Osteoblast (primary cell): Measurements from ENCODE around the gene BNC1. TPM values are rescaled to one million over a fixed set of nuclear protein-coding genes. Genes with fewer than 3 reads are reported as not detected.
"Not testable (repeated sequence)": the region's sequence is repeated elsewhere in the genome, so short reads cannot be mapped to it uniquely, and the experiment has no call there.

Experiments
- DNase-seq: peaks from one replicate; pipeline ENCODE4 v3.0.0; 2011; ENCODE audit warnings: low spot score, mixed read lengths; ENCODE audit not compliant: insufficient read length; ENCODE audit errors: missing footprints
- H2AFZ ChIP-seq: 2 replicates; pipeline ENCODE4 v1.6.0; 2011; ENCODE audit warnings: mild to moderate bottlenecking, low read length
- H3K27ac ChIP-seq: 2 replicates; pipeline ENCODE4 v1.5.1; 2011; ENCODE audit warnings: mild to moderate bottlenecking, low read depth, low read length, moderate library complexity
- H3K27me3 ChIP-seq: 2 replicates; pipeline ENCODE4 v1.6.0; 2012; ENCODE audit warnings: mild to moderate bottlenecking, control low read depth, inconsistent platforms, low read length, moderate library complexity; ENCODE audit not compliant: insufficient read depth
- H3K36me3 ChIP-seq: 2 replicates; pipeline ENCODE4 v1.5.1; 2011; ENCODE audit warnings: mild to moderate bottlenecking, low read length, control low read depth, moderate library complexity; ENCODE audit not compliant: insufficient read depth
- H3K4me1 ChIP-seq: 2 replicates; pipeline ENCODE4 v1.5.1; 2011; ENCODE audit warnings: mild to moderate bottlenecking, low read length, control low read depth, moderate library complexity; ENCODE audit not compliant: insufficient read depth
- H3K4me2 ChIP-seq: 2 replicates; pipeline ENCODE4 v1.6.0; 2011; ENCODE audit warnings: mild to moderate bottlenecking, low read length; ENCODE audit not compliant: insufficient read depth
- H3K4me3 ChIP-seq: fragments of 200-600 bp; sonication (generic); 3 replicates; pipeline ENCODE4 v1.5.1; 2012; ENCODE audit warnings: mild to moderate bottlenecking, low read length, inconsistent platforms; ENCODE audit not compliant: insufficient read depth
- H3K79me2 ChIP-seq: 2 replicates; pipeline ENCODE4 v1.6.0; 2012; ENCODE audit warnings: mild to moderate bottlenecking, low read length, control low read depth, inconsistent platforms; ENCODE audit not compliant: insufficient read depth
- H3K9me3 ChIP-seq: 2 replicates; pipeline ENCODE4 v1.5.1; 2011; ENCODE audit warnings: low read depth, low read length, control low read depth
- H4K20me1 ChIP-seq: 2 replicates; pipeline ENCODE4 v1.6.0; 2012; ENCODE audit warnings: mild to moderate bottlenecking, low read length, control low read depth; ENCODE audit not compliant: insufficient read depth
- total RNA-seq: library from RNA; depleted of rRNA; stranded (reverse); fragments of >200 nt; gene quantifications from 2 replicates; pipeline ENCODE4 v1.2.3, GENCODE V29; 2012
- TF ChIP-seq, protein P1 (sequence below): IDR thresholded peaks from 2 replicates; pipeline ENCODE4 v1.5.1; 2011; ENCODE audit warnings: mild to moderate bottlenecking, low read depth, low read length, moderate library complexity; ENCODE audit errors: extremely low read depth

The BNC1 gene
- total RNA-seq, 1 donor = 3.3 TPM

DNA sequence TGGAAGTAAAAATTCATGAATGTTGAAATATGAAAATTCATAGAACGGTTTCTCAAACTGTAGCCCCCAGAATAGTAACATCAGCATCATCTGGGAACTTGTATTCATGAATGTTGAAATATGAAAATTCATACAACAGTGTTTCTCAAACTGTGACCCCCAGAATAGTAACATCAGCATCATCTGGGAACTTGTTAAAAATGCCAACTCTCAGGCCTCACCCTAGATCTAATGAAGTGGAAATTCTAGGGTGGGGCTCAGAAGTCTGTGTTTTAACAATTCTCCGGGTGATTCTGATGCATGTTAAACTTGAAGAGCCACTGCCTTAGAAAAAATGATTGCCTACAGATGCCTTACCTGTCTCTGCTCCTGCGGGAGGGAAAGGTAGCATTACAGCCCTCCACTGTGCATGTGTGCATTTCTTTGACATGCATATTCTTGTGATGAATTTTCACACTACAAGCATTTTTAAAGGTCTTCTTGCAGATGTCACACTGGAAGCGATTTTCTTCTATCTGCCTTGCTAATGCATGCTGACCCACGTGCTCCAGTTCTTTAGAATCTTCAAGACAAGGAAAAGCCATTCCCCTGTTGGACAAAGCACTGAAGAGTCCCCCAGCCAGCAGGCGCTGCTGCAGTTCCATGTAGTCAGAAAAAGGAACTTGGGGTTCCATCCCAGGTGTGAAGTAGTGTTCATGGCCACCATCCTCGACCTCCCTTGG is 21.7 kb downstream of the BNC1 start:
- H3K79me2 ChIP-seq = no peaks in the 10 kb centered on the region
- H3K36me3 ChIP-seq = peaks cover 49% of the 10 kb centered on the region
- H3K9me3 ChIP-seq = no peaks in the 10 kb centered on the region

DNA sequence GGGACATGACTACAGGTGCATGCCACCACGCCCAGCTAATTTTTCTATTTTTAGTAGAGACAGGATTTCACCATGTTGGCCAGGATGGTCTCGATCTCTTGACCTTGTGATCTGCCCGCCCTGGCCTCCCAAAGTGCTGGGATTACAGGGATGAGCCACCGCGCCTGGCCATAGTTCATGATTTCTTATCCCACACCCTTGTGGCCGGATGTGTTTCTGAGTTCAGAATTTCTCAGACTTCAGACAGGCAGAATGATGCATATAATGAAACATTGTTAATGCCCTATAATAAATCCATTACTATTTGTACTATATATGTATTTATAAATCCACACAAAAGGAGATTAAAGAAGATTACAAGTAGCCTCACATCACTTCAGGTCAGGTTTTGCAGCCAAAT is 22.3 kb downstream of the BNC1 start:
- not testable (repeated sequence) for H3K9me3 ChIP-seq, H2AFZ ChIP-seq, H3K79me2 ChIP-seq, H3K4me3 ChIP-seq, H3K4me2 ChIP-seq, DNase-seq, H3K4me1 ChIP-seq, H4K20me1 ChIP-seq, H3K27me3 ChIP-seq, H3K27ac ChIP-seq
- H3K36me3 ChIP-seq = peaks cover 55% of the 10 kb centered on the region

More for the DNA sequence above, 21.7 kb downstream of the BNC1 start:
- Histone ChIP-seq H4K20me1 (no peaks in the 10 kb centered on the region), H3K4me1 (no peaks in the 10 kb centered on the region), H3K27ac (no peak overlapping the region), H3K4me2 (no peak overlapping the region), H3K4me3 (no peak overlapping the region), H2AFZ (no peak overlapping the region), H3K27me3 (no peaks in the 10 kb centered on the region)
- TF ChIP-seq, protein P1, sequence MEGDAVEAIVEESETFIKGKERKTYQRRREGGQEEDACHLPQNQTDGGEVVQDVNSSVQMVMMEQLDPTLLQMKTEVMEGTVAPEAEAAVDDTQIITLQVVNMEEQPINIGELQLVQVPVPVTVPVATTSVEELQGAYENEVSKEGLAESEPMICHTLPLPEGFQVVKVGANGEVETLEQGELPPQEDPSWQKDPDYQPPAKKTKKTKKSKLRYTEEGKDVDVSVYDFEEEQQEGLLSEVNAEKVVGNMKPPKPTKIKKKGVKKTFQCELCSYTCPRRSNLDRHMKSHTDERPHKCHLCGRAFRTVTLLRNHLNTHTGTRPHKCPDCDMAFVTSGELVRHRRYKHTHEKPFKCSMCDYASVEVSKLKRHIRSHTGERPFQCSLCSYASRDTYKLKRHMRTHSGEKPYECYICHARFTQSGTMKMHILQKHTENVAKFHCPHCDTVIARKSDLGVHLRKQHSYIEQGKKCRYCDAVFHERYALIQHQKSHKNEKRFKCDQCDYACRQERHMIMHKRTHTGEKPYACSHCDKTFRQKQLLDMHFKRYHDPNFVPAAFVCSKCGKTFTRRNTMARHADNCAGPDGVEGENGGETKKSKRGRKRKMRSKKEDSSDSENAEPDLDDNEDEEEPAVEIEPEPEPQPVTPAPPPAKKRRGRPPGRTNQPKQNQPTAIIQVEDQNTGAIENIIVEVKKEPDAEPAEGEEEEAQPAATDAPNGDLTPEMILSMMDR = no peak
- no peak for DNase-seq

GRCh38 chr15:83250781-83251180 is 33.7 kb downstream of the BNC1 start:
- TF ChIP-seq, protein P1 = no peak
- Histone ChIP-seq H3K9me3 (no peaks in the 10 kb centered on the region), H3K36me3 (no peaks in the 10 kb centered on the region), H3K4me3 (no peak overlapping the region), H3K79me2 (no peaks in the 10 kb centered on the region), H2AFZ (no peak overlapping the region), H4K20me1 (no peaks in the 10 kb centered on the region), H3K27me3 (peaks cover 16% of the 10 kb centered on the region), H3K4me1 (peaks cover 3% of the 10 kb centered on the region), H3K27ac (no peak overlapping the region), H3K4me2 (no peak overlapping the region)
- DNase-seq = no peak

GRCh38 chr15:83249030-83249343 is 35.5 kb downstream of the BNC1 start:
- H4K20me1 ChIP-seq = no peaks in the 10 kb centered on the region
- no peaks in the 10 kb centered on the region for H3K9me3 ChIP-seq
- peaks cover 24% of the 10 kb centered on the region for H3K27me3 ChIP-seq
- no peak overlapping the region for H2AFZ ChIP-seq
- H3K27ac ChIP-seq = no peak overlapping the region
- TF ChIP-seq, protein P1 = no peak
- peaks cover 3% of the 10 kb centered on the region for H3K4me1 ChIP-seq
- H3K4me2 ChIP-seq = no peak overlapping the region
- no peak for DNase-seq
- no peak overlapping the region for H3K4me3 ChIP-seq
- H3K79me2 ChIP-seq = no peaks in the 10 kb centered on the region
- no peaks in the 10 kb centered on the region for H3K36me3 ChIP-seq
